Neural cell (in vitro differentiated cells): Measurements from ENCODE around the gene ADGRB2. TPM values are rescaled to one million over a fixed set of nuclear protein-coding genes. Genes with fewer than 3 reads are reported as not detected.

Experiments
- H2AFZ ChIP-seq: fragments of 200-600, 300-800 bp; sonication (generic), shearing (Covaris generic); 2 replicates; pipeline ENCODE4 v1.6.0; 2014; ENCODE audit warnings: low read depth, mild to moderate bottlenecking, antibody characterized with exemption, low read length, moderate library complexity
- H3F3A ChIP-seq: fragments of 200-600 bp; shearing (Covaris generic); 2 replicates; pipeline ENCODE4 v1.6.1; 2016; ENCODE audit warnings: mild to moderate bottlenecking, moderate library complexity, mixed read lengths, antibody characterized with exemption, low read length; ENCODE audit not compliant: insufficient read depth, poor library complexity, severe bottlenecking
- H3K27ac ChIP-seq: fragments of 200-600, 300-800 bp; sonication (generic), shearing (Covaris generic); 2 replicates; pipeline ENCODE4 v1.5.1; 2014; ENCODE audit warnings: mild to moderate bottlenecking, low read length, moderate library complexity
- H3K27me3 ChIP-seq: fragments of 300-800, 200-600 bp; sonication (generic), shearing (Covaris generic); 2 replicates; pipeline ENCODE4 v1.6.0; 2014; ENCODE audit warnings: mild to moderate bottlenecking, low read depth, low read length, moderate library complexity; ENCODE audit not compliant: insufficient read depth
- H3K36me3 ChIP-seq: fragments of 300-800, 200-600 bp; sonication (generic), shearing (Covaris generic); 2 replicates; pipeline ENCODE4 v1.5.1; 2014; ENCODE audit warnings: mild to moderate bottlenecking, antibody characterized with exemption, low read length, moderate library complexity; ENCODE audit not compliant: insufficient read depth
- H3K4me2 ChIP-seq: fragments of 300-800, 200-600 bp; sonication (generic), shearing (Covaris generic); 2 replicates; pipeline ENCODE4 v1.6.0; 2014; ENCODE audit warnings: mild to moderate bottlenecking, low read length
- H3K4me3 ChIP-seq: fragments of 300-800, 200-600 bp; sonication (generic), shearing (Covaris generic); 2 replicates; pipeline ENCODE4 v1.5.1; 2014; ENCODE audit warnings: mild to moderate bottlenecking, low read length, moderate library complexity
- H3K79me2 ChIP-seq: fragments of 200-600 bp; shearing (Covaris generic); replicated peaks from 2 replicates; pipeline ENCODE4 v1.6.0; 2014; ENCODE audit warnings: mild to moderate bottlenecking, low read length, moderate library complexity; ENCODE audit not compliant: insufficient read depth
- H3K9ac ChIP-seq: fragments of 300-800, 200-600 bp; sonication (generic), shearing (Covaris generic); 2 replicates; pipeline ENCODE4 v1.6.1; 2016; ENCODE audit warnings: mild to moderate bottlenecking, low read length, mixed read lengths
- H3K9me2 ChIP-seq: fragments of 200-600 bp; shearing (Covaris generic); 2 replicates; pipeline ENCODE4 v1.6.1; 2016; ENCODE audit warnings: mild to moderate bottlenecking, low read length, mixed read lengths; ENCODE audit not compliant: insufficient read depth
- H3K9me3 ChIP-seq: fragments of 200-600, 300-800 bp; sonication (generic), shearing (Covaris generic); 2 replicates; pipeline ENCODE4 v1.6.1; 2016; ENCODE audit warnings: mild to moderate bottlenecking, mixed run types, low read length, moderate library complexity, mixed read lengths
- H4K20me1 ChIP-seq: fragments of 200-600 bp; shearing (Covaris generic); 2 replicates; pipeline ENCODE4 v1.6.1; 2016; ENCODE audit warnings: mild to moderate bottlenecking, mixed run types; ENCODE audit not compliant: insufficient read depth
- CTCF ChIP-seq: fragments of 450-650 bp; IDR thresholded peaks from 2 replicates; pipeline ENCODE4 v1.5.1; 2014; ENCODE audit warnings: antibody characterized with exemption, mild to moderate bottlenecking, moderate library complexity; ENCODE audit not compliant: poor library complexity, severe bottlenecking
- EP300 ChIP-seq: fragments of 450-650 bp; conservative IDR thresholded peaks from 2 replicates; pipeline ENCODE4 v1.6.1; 2014; ENCODE audit warnings: antibody characterized with exemption, mild to moderate bottlenecking, moderate library complexity; ENCODE audit not compliant: poor library complexity, severe bottlenecking
- EZH2 ChIP-seq: fragments of 200-600, 300-800 bp; shearing (Covaris generic), sonication (generic); IDR thresholded peaks from 2 replicates; pipeline ENCODE4 v1.6.1; 2014; ENCODE audit warnings: antibody characterized with exemption, low read length, borderline replicate concordance, mild to moderate bottlenecking; ENCODE audit not compliant: insufficient read depth, poor library complexity, severe bottlenecking
- MXI1 ChIP-seq: fragments of 450-650 bp; conservative IDR thresholded peaks from 2 replicates; pipeline ENCODE4 v1.6.1; 2014; ENCODE audit warnings: antibody characterized with exemption, mild to moderate bottlenecking; ENCODE audit not compliant: poor library complexity, severe bottlenecking
- POLR2AphosphoS5 ChIP-seq: IDR thresholded peaks from 2 replicates; pipeline ENCODE4 v1.6.1; 2012
- RAD21 ChIP-seq: fragments of 450-650 bp; conservative IDR thresholded peaks from 2 replicates; pipeline ENCODE4 v1.6.1; 2014; ENCODE audit warnings: antibody characterized with exemption, mild to moderate bottlenecking, moderate library complexity
- REST ChIP-seq: IDR thresholded peaks from 2 replicates; pipeline ENCODE4 v1.6.1; 2012; ENCODE audit warnings: borderline replicate concordance
- SMC3 ChIP-seq: fragments of 450-650 bp; conservative IDR thresholded peaks from 2 replicates; pipeline ENCODE4 v1.6.1; 2014; ENCODE audit warnings: antibody characterized with exemption, mild to moderate bottlenecking, moderate library complexity; ENCODE audit not compliant: poor library complexity
- TAF1 ChIP-seq: IDR thresholded peaks from 2 replicates; pipeline ENCODE4 v1.6.1; 2012; ENCODE audit warnings: low read depth
- polyA plus RNA-seq: library from polyadenylated mRNA; depleted of rRNA; stranded (reverse); fragments of >200 nt; gene quantifications from 2 replicates; pipeline ENCODE4 v1.2.3, GENCODE V29; 2014

Gene ADGRB2
- polyA plus RNA-seq, 1 donor from 2014 or later = 45.0 TPM

GRCh38 chr1:31714442-31715086 lies 49.6 kb downstream of the ADGRB2 start:
- H3K27ac ChIP-seq = no peak overlapping the region
- no peak overlapping the region for H3K4me3 ChIP-seq
- H3K27me3 ChIP-seq = peaks cover 10% of the 10 kb centered on the region
- no peaks in the 10 kb centered on the region for H3K9me2 ChIP-seq
- no peak overlapping the region for H2AFZ ChIP-seq
- no peaks in the 10 kb centered on the region for H3K79me2 ChIP-seq
- H3K9me3 ChIP-seq = no peaks in the 10 kb centered on the region
- H3F3A ChIP-seq = no peaks in the 10 kb centered on the region
- no peak overlapping the region for H3K4me2 ChIP-seq
- no peaks in the 10 kb centered on the region for H3K36me3 ChIP-seq
- TF ChIP-seq REST (no peak), SMC3 (no peak), EP300 (no peak), TAF1 (no peak), EZH2 (no peak), MXI1 (no peak), POLR2AphosphoS5 (no peak), RAD21 (no peak), CTCF (no peak)
- H4K20me1 ChIP-seq = no peaks in the 10 kb centered on the region
- no peak overlapping the region for H3K9ac ChIP-seq

GRCh38 chr1:31712630-31713029 lies 51.5 kb downstream of the ADGRB2 start:
- no peaks in the 10 kb centered on the region for H3K9me3 ChIP-seq
- H3K4me3 ChIP-seq = no peak overlapping the region
- H4K20me1 ChIP-seq = no peaks in the 10 kb centered on the region
- H3K79me2 ChIP-seq = no peaks in the 10 kb centered on the region
- H3K27me3 ChIP-seq = peaks cover 10% of the 10 kb centered on the region
- H3K9ac ChIP-seq = no peak overlapping the region
- no peak overlapping the region for H2AFZ ChIP-seq
- no peak for TF ChIP-seq MXI1
- no peak overlapping the region for H3K4me2 ChIP-seq
- H3K27ac ChIP-seq = no peak overlapping the region
- H3F3A ChIP-seq = no peaks in the 10 kb centered on the region
- no peaks in the 10 kb centered on the region for H3K9me2 ChIP-seq
- no peaks in the 10 kb centered on the region for H3K36me3 ChIP-seq

GRCh38 chr1:31712068-31712467 lies 52.1 kb downstream of the ADGRB2 start:
- H3K9me3 ChIP-seq = no peaks in the 10 kb centered on the region
- no peaks in the 10 kb centered on the region for H4K20me1 ChIP-seq
- H3K79me2 ChIP-seq = no peaks in the 10 kb centered on the region
- H3K36me3 ChIP-seq = no peaks in the 10 kb centered on the region
- no peaks in the 10 kb centered on the region for H3F3A ChIP-seq
- no peak overlapping the region for H3K4me3 ChIP-seq
- H3K27me3 ChIP-seq = peaks cover 10% of the 10 kb centered on the region
- no peak overlapping the region for H3K9ac ChIP-seq
- H3K4me2 ChIP-seq = no peak overlapping the region
- H3K9me2 ChIP-seq = no peaks in the 10 kb centered on the region
- H3K27ac ChIP-seq = no peak overlapping the region
- TF ChIP-seq EZH2 (no peak), MXI1 (no peak), SMC3 (no peak), POLR2AphosphoS5 (no peak), REST (no peak), RAD21 (no peak), EP300 (no peak), CTCF (no peak), TAF1 (no peak)
- H2AFZ ChIP-seq = no peak overlapping the region
